GM21390 (cell line): ENCODE data around the gene NAA11.
"Not testable (repeated sequence)": the region's sequence is repeated elsewhere in the genome, so short reads cannot be mapped to it uniquely, and the experiment has no call there.

Source experiments
- ATAC-seq: cut with Tn5 transposase; IDR thresholded peaks from one replicate; pipeline ENCODE4 v1.9.1; 2021; ENCODE audit not compliant: unreplicated experiment

The NAA11 gene

GRCh38 chr4:79311279-79311678, 14.6 kb downstream of the NAA11 start:
- no peak for ATAC-seq

- ATAC-seq: no peak
Observed at GRCh38 chr4:79308971-79309370, 16.9 kb downstream of the NAA11 start.

GRCh38 chr4:79308137-79308536, 17.7 kb downstream of the NAA11 start:
- ATAC-seq: no peak

DNA sequence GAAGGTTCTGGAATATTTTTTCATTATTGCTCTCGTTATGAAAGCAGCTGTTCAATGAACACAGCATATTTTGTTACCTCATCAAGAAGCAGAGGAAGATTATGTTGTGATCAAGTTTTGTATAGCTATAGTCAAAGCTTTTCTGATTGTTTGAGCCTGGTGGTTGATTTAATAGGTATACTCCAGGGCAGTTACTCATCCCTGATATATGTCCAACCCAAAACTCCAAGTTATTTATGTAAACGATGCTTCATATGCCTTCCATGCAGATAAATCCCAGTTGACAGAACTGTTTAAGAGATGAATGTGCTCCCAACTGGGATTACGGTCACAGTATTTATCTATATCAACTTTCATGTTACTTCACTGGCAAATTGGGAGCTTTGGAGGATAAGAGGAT, 19.1 kb downstream of the NAA11 start:
- no peak for ATAC-seq

GRCh38 chr4:79300280-79300679, 25.6 kb downstream of the NAA11 start:
- no peak for ATAC-seq

- ATAC-seq: no peak
Observed at GRCh38 chr4:79298484-79298883, 27.4 kb downstream of the NAA11 start.

DNA sequence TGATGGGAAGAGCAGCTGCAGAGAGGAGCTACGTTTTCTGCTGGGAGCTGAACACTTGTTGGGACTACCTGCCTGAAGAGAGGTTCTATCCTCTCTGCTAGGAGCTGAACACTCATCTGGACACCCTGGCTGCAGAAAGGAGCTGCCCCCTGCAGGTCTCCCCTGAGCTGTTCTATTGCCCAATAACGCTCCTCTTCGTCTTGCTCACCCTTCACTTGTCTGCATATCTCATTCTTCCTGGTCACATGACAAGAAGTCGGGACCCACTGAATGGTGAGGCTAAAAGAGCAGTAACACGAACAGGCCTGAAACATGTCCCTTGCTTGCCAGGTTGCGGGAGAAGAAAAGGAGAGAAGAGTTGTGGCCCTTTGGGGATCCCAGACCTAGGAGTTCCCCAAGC, 27.8 kb downstream of the NAA11 start:
- no peak for ATAC-seq

GRCh38 chr4:79297479-79297878, 28.4 kb downstream of the NAA11 start:
- ATAC-seq: no peak

DNA sequence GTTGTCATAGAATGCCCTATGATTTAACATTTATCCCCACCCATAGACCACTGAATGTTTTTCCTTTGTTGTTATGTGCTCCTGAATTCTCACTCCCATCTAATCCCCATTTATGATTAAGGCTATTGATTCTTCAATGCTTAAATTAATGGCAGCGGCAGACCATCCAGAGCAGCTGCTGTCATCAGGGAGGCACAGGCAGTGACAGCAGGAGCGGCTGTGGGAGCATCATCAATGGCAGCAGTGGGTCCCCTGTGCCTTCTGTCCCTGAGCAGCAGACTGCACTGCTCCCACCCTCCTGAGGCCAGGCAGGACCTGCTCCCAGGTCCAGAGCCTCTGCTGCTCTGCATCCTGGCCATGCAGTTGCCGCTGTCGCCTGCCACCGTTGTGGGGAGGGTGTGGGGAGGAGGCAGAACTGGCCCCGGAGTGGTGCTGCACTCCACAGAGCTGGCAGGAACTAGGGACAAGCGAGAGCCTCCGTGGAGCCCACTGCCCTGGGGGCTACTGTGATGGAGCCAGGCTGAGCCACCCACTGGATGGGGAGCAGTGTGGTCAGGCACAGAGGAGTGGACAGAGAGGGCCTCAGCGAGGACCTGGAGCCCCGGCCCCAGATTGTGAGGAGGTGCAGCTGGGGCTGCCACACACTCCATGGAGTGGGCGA, 29.0 kb downstream of the NAA11 start:
- no peak for ATAC-seq

DNA sequence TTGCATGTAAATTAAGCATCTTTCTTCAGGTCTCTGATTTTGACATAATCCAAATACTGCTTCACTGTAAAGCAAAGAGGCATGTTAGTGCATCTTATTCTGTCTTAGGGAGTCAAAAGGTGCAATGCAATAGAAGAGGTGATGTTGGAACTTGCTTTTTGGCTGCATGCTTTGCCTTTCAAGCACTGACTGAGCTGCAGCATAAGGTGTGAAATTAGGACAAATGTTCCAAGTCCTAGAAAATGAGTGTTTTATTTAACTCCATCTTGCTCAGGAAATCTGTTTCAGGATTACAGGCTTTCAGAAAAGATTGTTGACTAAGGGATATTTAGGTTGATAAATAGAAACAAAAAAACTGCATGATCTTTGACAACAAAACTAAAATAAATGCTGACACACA, 30.8 kb downstream of the NAA11 start:
- no peak for ATAC-seq

DNA sequence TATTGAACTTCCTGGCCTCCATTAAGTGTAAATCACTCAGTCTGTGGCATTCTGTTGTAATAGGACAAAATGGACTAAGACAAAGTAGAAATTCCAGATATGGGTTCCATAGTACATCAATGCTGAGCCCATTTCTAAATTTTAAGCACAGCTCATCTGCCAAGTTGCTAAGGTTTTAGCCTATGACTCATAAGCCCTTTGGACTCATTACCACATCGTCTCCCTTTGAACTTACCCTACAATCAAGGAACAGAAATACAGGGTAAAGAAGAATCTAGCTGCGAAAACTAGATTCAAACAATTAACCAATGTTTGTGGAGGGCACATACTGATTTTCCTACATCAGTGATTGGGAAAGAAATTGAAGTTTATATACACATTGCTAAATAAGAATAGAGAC, 31.8 kb downstream of the NAA11 start:
- no peak for ATAC-seq

- peak; percentile 55 for ATAC-seq
Observed at GRCh38 chr4:79292008-79292407, 33.9 kb downstream of the NAA11 start.

GRCh38 chr4:79290376-79290775, 35.5 kb downstream of the NAA11 start:
- ATAC-seq: no peak

DNA sequence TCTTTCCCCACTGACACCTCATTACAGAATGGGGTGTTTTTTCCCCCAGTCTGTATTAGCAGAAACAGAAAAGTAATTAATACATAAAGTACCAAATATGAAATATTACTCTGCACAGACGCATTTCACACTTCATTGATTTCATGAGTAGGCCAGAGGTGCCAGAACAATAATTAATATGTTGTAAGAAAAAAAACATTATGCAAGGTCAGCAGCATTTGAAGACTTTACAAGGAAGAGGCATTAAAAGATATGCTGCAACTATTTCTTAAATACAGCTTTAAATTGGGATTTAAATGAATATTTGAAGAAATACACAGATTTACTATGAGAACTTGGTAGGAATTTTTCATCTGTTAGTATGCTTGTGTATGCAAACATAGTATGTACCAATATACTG, 37.7 kb downstream of the NAA11 start:
- no peak for ATAC-seq

- no peak for ATAC-seq
Observed at GRCh38 chr4:79287718-79288117, 38.1 kb downstream of the NAA11 start.

GRCh38 chr4:79287076-79287475, 38.8 kb downstream of the NAA11 start:
- no peak for ATAC-seq

GRCh38 chr4:79281566-79282359, 44.1 kb downstream of the NAA11 start:
- ATAC-seq: no peak

- not testable (repeated sequence) for ATAC-seq
Observed at GRCh38 chr4:79277467-79277866, 48.4 kb downstream of the NAA11 start.

DNA sequence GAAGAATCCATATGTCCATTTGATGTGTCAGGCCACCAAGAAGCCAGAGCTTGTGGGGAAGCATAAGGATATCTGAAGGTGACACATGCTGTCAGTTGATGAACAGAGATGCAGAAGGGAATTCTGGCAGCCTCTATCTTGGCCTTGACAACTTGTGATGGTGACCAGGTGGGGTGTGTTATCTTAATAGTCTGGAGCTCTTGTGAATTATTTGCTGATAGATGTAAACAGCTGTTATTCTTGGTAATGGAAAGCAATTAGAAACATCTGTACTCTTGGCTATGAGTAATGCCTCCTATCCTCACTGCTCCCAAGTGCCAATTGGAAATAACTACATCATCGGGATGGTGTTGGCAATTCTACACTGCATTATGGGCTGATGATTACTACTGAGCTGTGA, 51.9 kb downstream of the NAA11 start:
- no peak for ATAC-seq

DNA sequence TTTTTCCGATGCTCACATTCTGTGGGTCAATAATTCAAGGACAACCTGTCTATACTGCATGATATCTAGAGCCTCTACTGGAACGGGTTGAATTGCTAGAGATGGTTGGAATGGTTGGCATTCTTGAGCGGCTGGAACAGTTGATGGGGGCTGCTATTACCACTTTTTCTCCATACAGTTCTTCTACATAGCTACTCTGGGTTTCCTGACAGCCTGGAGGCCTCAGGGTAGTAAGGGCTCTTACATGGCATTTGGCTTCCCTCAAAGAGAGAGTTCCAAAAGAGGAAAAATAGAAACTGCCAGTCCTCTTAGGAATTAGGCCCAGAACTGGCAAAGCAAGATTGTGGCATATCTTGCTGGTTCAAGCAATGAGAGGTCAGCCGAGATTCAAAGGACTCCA, 53.1 kb downstream of the NAA11 start:
- no peak for ATAC-seq

- no peak for ATAC-seq
Observed at GRCh38 chr4:79272126-79272525, 53.7 kb downstream of the NAA11 start.

DNA sequence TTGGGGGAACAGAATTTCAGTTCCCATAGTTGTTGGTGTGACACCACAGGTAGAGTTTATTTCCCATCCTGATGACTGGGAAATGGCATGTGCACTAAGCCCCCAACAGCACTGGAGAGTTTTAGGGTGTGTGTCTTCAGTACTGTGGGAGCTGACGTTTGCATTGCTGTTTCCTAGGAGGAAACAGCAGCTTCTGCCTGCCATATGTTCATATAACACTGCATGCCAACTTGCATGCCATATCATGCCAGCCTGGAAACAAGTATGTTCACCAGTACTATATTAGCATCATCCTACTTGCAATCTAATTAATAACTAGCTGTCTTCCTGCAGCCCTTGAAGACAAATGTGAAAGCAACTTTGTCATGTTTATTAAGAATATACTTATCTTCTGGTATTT, 58.2 kb downstream of the NAA11 start:
- ATAC-seq: no peak
